HG03039 (cell line): ENCODE data around the gene BAIAP2.

Source experiments
- ATAC-seq: cut with Tn5 transposase; IDR thresholded peaks from one replicate; pipeline ENCODE4 v1.9.1; 2021; ENCODE audit warnings: mild to moderate bottlenecking, moderate library complexity; ENCODE audit not compliant: unreplicated experiment

The BAIAP2 gene

DNA sequence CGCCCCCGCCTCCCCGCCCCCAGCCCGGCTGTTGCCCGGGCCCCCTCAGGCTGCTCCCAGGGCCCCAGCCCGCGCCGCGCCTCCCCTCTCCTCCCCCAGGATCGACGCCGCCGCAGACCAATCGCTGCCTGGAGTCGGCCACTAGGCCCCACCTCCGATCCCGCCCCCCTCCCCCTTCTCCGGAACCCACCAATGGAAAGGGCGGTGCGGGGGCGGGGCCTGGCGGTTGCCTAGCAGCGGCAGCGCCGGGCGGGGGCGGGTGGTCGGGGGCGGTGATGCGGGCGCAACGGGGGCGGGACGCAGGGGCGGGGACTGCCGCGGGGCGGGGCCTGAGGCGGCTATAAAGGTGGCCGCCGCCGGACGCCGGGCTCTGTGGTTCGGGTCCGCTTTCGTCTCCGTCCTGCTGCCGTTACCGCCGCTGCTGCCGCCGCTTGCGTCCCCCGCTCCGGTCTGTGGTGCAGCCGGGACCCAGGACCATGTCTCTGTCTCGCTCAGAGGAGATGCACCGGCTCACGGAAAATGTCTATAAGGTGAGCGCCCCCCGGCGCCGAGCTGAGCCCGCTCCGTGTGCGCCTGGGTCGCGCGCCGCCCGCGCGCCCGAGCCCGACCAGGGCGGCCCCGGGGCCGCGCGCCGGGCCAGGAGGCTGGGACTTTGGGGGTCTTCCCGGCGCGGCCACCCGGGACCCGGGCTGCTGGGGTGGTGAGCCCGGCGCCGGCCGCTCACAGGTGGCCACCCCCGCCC, at the start of gene BAIAP2:
Gene BAIAP2, plus strand, starts transcription at position 373 of the 742 bp plus-strand sequence. Its CDS starts 104 bp downstream, at position 477.
- ATAC-seq, result peak; percentile 64

- no peak for ATAC-seq
These were observed 48.9 kb upstream of the BAIAP2 start for GRCh38 chr17:80986046-80986445.

GRCh38 chr17:80986816-80987475, 48.0 kb upstream of the BAIAP2 start:
- no peak for ATAC-seq

DNA sequence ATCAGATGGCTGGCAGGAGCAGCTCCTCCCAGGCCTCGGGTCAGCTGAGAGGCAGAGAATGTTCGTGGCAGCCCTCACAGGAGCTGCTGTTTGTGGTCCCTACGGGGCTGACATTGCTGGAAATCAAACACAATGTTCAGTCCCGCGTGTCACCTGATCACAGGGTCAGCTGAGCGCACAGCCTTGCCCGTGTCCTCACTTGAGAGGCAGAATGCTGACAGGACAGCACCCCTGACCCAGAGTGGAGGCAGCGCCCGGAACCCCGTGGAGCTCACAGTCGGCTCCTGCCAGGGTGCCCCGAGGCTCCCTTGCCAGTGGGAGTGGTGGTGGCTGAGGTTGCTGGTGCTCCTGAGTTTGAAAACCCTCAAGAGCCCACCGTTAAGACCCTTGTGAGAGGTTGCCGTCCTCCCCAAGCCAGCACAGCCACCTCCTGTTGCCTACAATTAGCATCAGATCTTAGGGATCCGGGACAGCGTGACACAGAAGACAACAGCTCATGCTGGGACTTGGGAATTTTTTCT, 47.0 kb upstream of the BAIAP2 start:
- no peak for ATAC-seq

DNA sequence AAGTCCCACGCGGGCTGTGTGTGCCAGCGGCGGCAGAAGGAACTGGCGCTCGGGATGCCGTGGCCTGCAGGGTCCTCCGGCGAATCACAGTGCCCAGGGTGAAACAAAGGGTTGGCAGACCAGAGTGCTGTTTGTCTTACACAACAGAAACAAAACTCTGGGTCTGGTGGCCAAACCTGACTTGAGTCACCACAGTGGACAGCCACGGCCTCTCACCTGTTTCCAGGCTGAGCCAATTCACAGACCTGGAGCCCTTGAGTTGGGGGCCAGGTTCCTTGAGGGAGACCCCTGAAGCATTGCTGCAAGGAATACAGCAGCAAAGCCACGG, 45.4 kb upstream of the BAIAP2 start:
- ATAC-seq, result no peak

DNA sequence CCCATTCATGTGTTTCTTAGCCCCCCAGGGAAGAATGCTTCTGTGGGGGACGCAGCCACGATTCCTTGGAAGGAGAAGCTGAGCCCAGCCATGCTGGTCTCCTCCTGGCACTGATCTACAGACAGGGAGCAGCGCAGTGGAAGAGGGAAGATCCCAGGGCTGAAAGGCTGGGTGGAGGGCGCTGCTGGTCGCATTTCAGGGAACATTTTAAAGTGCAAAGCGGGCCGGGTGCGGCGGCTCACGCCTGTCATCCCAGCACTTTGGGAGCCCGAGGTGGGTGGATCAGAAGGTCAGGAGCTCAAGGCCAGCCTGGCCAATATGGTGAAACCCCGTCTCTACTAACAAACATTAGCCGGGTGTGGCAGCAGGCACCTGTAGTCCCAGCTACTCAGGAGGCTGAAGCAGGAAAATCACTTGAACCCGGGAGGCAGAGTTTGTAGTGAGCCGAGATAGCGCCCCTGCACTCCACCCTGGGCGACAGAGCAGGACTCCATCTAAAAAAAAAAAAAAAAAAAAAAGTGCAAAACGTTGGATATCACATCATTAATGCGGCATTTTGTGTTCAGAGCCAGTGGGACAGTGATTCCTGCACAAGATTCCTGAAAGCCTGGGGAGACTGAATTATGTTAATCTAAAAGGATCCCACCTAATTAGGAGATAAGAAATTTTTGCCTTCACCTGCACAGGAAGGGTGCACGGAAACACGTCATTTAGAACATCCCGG, 43.9 kb upstream of the BAIAP2 start:
- no peak for ATAC-seq

DNA sequence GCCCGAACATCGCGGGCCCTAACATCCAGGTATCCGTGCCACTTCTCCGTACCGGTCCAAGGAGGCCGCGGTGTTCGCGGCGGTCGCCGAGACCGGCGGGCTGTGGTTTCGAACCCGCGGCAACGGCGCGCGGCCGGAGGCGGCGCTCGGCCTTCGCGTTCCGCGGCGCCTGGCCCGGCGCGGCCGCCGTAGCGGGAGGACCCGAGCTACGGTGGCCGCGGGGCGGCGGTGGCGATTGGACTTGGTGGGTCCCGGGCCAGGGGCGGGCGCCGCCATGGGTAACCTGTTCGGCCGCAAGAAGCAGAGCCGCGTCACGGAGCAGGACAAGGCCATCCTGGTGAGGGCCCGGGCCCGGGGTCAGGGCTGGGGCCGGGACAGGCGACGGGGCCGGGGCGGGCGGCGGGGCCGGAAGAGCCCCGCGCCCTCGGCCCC, 43.3 kb upstream of the BAIAP2 start, which contains the start of gene CHMP6:
Gene CHMP6, plus strand, starts transcription at position 197 of the 432 bp plus-strand sequence. Its CDS starts 78 bp downstream, at position 275.
- ATAC-seq, result peak; percentile 52

GRCh38 chr17:80992077-80992947, 42.6 kb upstream of the BAIAP2 start:
- ATAC-seq, result peak; percentile 8

- no peak for ATAC-seq
These were observed 41.9 kb upstream of the BAIAP2 start for GRCh38 chr17:80992948-80993624.

GRCh38 chr17:80995131-80995530, 39.8 kb upstream of the BAIAP2 start:
- ATAC-seq, result no peak

DNA sequence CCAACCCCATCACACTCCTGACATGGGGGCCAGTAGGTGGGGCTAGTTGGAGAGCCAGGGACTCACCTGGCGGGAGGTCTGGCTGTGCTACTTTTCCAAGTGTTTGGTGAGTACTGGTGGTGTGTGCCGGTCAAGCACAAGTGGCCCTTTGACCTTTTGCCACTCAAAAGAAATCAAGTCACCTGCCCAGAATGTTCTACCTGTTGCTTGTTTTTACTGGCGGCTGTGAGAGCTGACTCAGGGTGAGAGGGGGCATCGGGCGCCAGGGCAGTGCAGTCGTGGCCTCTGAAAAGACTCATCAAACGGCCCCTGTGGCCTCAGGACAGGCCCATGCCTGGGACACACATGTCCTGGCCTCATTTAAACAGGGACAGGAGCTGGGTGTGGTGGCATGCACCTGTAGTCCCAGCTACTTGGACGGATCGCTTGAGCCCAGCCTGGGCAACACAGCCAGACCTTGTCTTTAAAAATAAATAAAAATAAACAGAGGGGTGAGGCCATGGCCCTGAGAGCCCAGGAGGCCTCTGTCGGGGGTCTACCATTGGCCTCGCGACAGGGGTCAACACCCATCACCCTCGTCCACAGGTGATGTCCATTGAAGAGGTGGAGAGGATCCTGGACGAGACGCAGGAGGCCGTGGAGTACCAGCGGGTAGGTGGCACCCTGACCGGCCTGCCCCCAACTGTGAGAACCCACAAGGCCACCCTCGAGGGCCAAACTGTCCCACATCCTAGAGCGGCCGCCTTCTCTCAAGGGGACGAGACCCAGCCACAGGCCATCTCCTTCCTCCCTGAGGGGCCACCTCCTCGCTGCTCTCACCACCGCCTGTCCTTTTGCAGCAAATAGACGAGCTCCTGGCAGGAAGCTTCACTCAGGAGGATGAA, 38.3 kb upstream of the BAIAP2 start:
- ATAC-seq, result no peak

GRCh38 chr17:80997424-80998117, 37.4 kb upstream of the BAIAP2 start:
- no peak for ATAC-seq

DNA sequence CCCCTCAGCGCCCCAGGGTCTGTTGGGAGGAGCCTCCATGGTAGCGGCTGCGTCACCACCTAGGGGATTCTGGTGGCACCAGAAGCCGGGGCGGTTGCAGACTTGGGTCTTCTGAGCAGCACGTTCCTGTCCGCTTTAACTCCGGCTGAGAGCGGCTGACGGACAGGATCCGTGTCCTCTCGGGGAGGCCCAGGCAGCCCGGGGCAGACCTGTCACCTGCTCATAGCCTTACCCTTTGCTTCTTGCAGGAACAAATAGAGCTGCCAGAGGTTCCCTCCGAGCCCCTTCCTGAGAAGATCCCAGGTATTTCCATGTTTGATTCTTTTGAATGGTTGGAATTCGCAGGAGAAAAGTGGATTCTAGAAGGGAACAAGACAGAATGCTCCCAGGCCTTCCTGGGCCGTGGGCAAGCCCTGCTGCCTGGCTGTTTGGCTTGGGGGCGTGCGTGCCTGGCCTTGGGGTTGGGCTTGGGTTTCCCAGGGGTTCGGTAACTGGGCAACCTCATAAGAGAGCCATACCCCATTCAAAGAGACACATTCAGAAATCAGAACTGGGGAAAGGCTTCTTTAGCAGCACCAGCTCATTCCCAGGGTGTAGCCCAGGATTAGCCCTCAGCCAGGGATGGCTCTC, 36.7 kb upstream of the BAIAP2 start:
- no peak for ATAC-seq

- no peak for ATAC-seq
These were observed 36.0 kb upstream of the BAIAP2 start for GRCh38 chr17:80998748-80999535.

- no peak for ATAC-seq
These were observed 35.2 kb upstream of the BAIAP2 start for GRCh38 chr17:80999536-81000333.

DNA sequence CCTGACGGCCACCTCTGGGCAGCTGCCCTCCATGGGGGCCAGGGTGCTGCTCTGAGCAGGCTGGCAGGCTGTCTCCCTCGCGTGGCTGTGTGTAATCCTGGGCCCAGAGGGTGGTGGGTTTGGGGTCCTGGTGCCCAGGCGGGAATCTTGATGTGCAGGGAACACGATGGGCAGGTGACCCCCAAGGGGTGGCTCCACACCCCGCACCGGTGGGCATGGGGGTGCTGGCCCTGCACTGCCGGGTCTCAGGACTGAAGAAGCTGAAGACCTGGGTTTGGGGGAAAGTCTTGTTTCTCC, 34.7 kb upstream of the BAIAP2 start:
- ATAC-seq, result no peak
